ENCODE measurements around the gene BACH2.
A peak's percentile ranks its signal among the peaks of the same experiment; 100 is the strongest.

BACH2 gene

GRCh38 chr6:90095788-90096187, 200.9 kb downstream of the BACH2 start:
- DNase-seq (ENCODE audit: low read depth), result no peak

DNA sequence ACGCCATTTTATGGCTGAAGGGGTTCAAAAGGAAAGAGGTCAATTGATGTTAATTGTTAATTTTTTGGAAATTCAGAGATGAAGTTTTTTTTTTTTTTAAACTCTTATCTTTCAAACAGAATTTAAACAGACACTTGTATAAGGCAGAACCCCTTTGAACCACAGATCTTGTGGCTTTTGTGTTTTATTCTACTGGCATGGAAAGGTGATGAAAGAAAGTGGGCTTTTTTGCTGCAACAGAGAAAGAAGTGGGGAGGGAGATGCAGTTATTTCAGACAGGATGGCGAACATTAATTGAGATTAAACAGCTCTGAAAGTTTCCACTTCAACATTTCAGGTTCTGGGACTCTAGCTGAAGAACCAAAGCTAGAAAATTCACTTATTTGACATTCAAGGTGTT, 201.5 kb downstream of the BACH2 start:
- no peak for DNase-seq (ENCODE audit: low read depth)

DNA sequence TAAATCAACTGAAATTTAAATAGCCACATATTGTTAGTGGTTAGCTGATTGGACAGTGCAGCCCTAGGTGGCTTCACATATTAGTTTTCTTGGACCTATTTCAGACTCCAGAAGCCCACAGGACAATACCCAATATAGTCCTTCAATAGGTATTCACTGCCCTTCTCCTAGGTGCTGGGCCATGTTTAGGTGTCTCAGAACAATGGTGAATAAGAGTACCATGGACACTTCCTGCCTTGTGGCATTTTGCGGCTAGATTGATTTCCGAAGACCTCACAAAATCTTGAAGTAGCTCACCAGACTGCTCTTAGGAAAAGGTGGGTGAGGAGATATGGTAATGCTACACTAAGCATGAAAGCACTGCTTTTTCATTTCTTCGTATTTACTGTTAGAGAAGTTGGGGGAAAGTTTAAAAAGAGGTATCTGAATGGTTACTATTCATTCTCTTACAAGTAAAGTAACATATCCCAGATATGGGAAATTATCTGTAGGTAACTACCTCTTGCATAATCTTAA, 203.0 kb downstream of the BACH2 start:
- no peak for DNase-seq (ENCODE audit: low read depth)

GRCh38 chr6:90090866-90091265, 205.8 kb downstream of the BACH2 start:
- DNase-seq (ENCODE audit: low read depth), result no peak

DNA sequence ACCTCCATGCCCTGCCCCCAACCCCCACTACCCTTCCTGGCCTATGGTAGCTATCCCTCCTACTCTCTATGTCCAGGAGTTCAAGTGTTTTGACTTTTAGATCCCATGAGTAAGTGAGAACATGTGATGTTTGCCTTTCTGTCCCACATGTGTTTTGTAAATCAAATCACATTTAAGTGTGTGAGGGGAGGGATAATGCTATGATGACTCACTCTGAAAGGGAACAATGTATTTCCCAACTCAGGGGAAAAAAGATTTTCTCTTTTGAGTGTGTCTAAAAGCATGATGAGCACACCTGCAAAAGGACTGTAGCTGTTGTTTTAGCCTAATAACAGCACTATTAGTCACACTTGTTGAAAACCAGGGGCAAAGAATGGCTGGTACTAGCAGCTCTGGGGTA, 208.6 kb downstream of the BACH2 start:
- DNase-seq (ENCODE audit: low read depth), result peak; percentile 28

- no peak for DNase-seq (ENCODE audit: low read depth)
These were observed 209.4 kb downstream of the BACH2 start for GRCh38 chr6:90087106-90087833.

DNA sequence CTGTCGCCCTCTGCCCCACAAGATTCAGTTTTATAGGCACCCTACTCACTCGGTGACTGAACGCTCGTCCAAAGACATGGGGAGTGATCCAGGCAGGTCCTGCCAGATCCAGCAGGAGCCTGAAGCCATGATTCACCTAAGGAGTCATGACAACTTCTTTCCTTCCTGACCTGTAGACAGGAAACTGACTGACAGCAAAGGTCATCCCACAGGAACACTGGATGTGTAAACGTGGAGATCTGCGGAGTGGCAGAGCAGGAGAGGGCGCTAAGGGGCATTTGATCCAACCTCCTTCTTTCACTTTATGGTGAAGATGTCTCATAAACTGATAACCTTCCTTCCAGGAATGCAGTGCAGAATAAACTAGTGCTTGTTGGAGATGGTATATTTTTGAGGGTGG, 210.1 kb downstream of the BACH2 start:
- no peak for DNase-seq (ENCODE audit: low read depth)

GRCh38 chr6:90083891-90084290, 212.8 kb downstream of the BACH2 start:
- no peak for DNase-seq (ENCODE audit: low read depth)

GRCh38 chr6:90082847-90083246, 213.8 kb downstream of the BACH2 start:
- DNase-seq (ENCODE audit: low read depth), result no peak

DNA sequence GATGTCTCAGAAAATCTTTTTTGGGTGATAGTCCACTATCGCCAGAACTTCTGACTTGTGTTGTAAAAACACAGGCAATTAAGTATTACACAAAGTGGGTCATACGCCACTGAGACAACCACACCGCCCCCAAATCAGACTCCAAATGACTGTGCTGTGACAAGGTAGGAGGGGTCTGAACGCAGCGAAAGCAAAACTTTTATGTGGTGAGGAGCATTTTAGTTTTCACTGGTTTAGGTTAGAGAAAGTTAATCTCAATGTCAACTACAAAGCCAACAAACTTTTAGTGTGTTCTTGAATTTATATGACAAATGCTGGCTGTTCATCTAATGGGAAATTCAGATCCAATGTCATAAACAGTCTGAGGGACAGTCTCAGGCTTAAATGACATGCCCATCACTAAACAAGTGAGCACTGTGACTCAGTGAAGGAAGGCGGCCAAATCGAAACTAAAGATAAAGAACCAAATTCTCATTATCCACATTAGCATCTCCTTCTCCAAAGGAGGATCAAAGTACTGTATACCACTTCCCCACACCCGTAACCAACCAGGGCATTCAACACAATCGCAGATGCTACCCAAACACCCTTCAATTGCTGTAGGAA, 215.7 kb downstream of the BACH2 start:
- no peak for DNase-seq (ENCODE audit: low read depth)

DNA sequence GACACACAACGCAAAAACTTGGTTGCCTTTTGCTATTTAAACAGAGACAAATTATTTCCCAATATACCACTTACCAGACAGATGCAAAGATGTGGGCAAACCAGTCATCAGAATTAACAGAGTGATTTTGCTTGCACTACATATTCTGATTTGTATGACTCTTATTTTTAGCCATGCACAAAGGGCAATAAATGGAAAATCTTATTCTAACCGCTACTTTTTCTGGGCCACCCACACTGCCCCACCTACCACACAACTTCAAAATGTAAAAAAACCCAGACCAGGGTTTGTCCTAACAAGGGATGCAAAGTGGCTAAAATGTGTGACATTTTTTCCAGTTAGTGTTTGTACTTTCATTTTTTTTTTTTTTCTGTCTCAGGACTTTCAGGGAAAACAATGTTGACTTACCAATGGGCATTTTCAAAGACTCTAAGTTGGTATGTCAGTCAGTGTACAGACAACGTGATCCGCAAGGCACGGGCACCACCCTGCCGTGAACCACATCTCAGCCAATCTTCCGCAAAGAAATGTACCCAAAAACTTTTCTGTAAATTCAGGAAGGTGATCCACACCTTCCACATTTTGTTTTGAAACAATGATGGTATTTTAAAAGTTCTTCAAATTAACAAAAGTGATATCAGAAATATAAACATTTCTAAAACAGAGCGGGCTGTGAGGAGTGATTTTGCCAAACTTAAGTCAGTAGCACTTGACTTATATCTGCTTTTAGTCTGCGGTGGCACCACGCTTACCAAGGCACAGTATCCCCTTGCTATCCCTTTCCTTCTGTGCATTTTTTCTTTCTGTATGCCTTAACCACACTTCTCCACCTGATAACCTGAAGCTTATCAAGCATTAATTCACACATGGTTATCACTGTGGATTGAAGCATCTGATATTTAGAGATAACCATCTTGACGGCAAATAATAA, 216.8 kb downstream of the BACH2 start:
- DNase-seq (ENCODE audit: low read depth), result no peak

- DNase-seq (ENCODE audit: low read depth), result no peak
These were observed 217.9 kb downstream of the BACH2 start for GRCh38 chr6:90078513-90079289.

GRCh38 chr6:90076511-90077415, 219.9 kb downstream of the BACH2 start:
- no peak for DNase-seq (ENCODE audit: low read depth)

- no peak for DNase-seq (ENCODE audit: low read depth)
These were observed 222.3 kb downstream of the BACH2 start for GRCh38 chr6:90074161-90074850.

DNA sequence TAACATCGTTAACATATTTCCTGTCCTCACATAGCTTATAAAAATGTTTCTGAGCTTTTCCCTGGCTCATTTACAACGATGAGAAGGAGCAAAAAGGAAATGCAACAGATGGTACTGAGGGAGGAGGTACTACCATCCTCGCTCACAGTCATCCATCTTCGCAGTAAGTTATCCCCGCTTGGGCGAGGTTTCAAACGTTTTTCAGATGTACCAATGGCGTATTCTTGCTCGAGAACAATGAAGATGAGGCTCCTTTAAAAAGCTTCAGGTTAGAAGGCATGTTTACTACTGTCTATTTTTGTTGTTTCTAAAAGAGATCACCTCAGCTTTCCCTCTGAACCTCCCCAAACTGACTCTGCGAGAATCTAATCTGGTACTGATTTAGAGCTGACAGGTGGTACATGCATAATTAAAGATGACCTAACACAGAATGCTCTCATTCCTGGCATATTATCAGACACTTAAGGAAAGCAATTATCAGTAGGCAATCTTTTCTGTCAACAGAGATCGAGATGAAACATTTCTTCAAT, 223.6 kb downstream of the BACH2 start:
- no peak for DNase-seq (ENCODE audit: low read depth)

DNA sequence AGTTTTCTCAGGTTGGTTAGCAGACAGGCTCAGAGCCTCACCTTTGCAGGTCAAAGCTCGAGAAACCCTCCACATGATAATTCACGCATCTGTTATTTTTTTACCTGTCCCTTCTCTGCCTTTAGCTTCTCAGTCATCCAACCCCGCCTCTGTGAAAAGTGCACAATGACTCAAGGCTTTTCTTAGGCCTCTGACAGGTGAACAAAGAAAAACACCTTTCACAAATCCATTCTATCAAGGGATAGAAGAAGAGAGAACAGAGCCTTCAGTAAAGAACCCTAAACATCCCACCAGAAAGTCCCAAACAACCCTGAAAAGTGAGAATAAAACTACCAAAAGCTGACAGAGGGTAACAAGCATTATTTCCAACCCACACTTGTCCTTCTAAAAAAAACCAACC, 224.1 kb downstream of the BACH2 start:
- no peak for DNase-seq (ENCODE audit: low read depth)

- no peak for DNase-seq (ENCODE audit: low read depth)
These were observed 227.7 kb downstream of the BACH2 start for GRCh38 chr6:90068703-90069523.

- DNase-seq (ENCODE audit: low read depth), result no peak
These were observed 228.4 kb downstream of the BACH2 start for GRCh38 chr6:90068264-90068663.

DNA sequence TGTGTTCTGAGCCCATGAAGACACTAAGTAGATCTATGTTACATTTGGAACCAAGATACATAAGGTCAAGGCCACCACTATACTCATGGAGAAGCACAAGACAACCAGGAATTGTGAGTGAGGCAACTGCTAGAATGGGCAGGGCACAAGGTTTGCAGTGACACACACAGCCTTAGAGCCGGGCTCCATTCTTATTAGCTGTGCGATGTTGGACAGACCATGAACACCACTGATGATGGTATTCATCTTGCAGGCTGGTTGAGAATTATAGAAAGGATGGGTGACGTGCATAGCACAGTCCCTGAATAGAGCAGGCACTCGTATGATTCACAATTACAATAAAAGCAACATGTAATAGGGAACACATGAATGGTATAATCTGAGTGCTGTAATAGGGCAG, 229.9 kb downstream of the BACH2 start:
- DNase-seq (ENCODE audit: low read depth), result no peak
